C4-2B (cell line): ENCODE data around the gene CASP10.

Experiments
- CTCF ChIP-seq: fragments of 450-650 bp; conservative IDR thresholded peaks from 2 replicates; pipeline ENCODE4 v1.5.1; 2017; ENCODE audit warnings: mild to moderate bottlenecking
- ZFX ChIP-seq: fragments of 450-650 bp; IDR thresholded peaks from 2 replicates; pipeline ENCODE4 v1.6.1; 2017

- TF ChIP-seq CTCF (peak; percentile 61), ZFX (no peak)
These were observed 24.6 kb upstream of the CASP10 start for GRCh38 chr2:201158111-201158929.
